H9 (cell line): ENCODE measurements around the gene TMEM235. TPM values are rescaled to one million over a fixed set of nuclear protein-coding genes. Genes with fewer than 3 reads are reported as not detected.
A peak's percentile ranks its signal among the peaks of the same experiment; 100 is the strongest.

Source experiments
- DNase-seq: peaks from one replicate; pipeline ENCODE4 v3.0.0-alpha.2; 2017
- H2AFZ ChIP-seq: one replicate; pipeline ENCODE4 v1.6.1; 2013; ENCODE audit warnings: mild to moderate bottlenecking, low read length, control low read depth, moderate library complexity
- H2AK5ac ChIP-seq: 2 replicates; pipeline ENCODE4 v1.6.1; 2013; ENCODE audit warnings: low read length, control low read depth, mixed read lengths; ENCODE audit not compliant: insufficient read length
- H2BK120ac ChIP-seq: one replicate; pipeline ENCODE4 v1.6.1; 2013; ENCODE audit warnings: low read depth, mild to moderate bottlenecking, low read length, control low read depth, inconsistent platforms; ENCODE audit not compliant: poor library complexity, severe bottlenecking
- H2BK12ac ChIP-seq: 2 replicates; pipeline ENCODE4 v1.6.1; 2013; ENCODE audit warnings: low read length, control low read depth, mixed read lengths, low read depth; ENCODE audit not compliant: insufficient read length
- H2BK15ac ChIP-seq: 2 replicates; pipeline ENCODE4 v1.6.1; 2013; ENCODE audit warnings: low read depth, low read length, control low read depth
- H2BK20ac ChIP-seq: one replicate; pipeline ENCODE4 v1.6.1; 2013; ENCODE audit warnings: low read depth, mild to moderate bottlenecking, low read length, control low read depth, inconsistent platforms; ENCODE audit not compliant: poor library complexity, severe bottlenecking
- H2BK5ac ChIP-seq: 2 replicates; pipeline ENCODE4 v1.6.1; 2013; ENCODE audit warnings: low read length, control low read depth, mixed read lengths; ENCODE audit not compliant: insufficient read length
- H3K14ac ChIP-seq: 2 replicates; pipeline ENCODE4 v1.6.1; 2013; ENCODE audit warnings: low read length, control low read depth; ENCODE audit not compliant: insufficient read depth
- H3K18ac ChIP-seq: 2 replicates; pipeline ENCODE4 v1.6.1; 2013; ENCODE audit warnings: low read depth, mild to moderate bottlenecking, mixed read lengths, low read length, control low read depth; ENCODE audit not compliant: insufficient read length
- H3K23ac ChIP-seq: 2 replicates; pipeline ENCODE4 v1.6.1; 2013; ENCODE audit warnings: low read length, control low read depth, mixed read lengths, low read depth; ENCODE audit not compliant: insufficient read length
- H3K23me2 ChIP-seq: 2 replicates; pipeline ENCODE4 v1.6.1; 2013; ENCODE audit warnings: low read depth, mild to moderate bottlenecking, mixed read lengths, low read length, control low read depth; ENCODE audit not compliant: insufficient read length, poor library complexity, severe bottlenecking
- H3K27ac ChIP-seq: 2 replicates; pipeline ENCODE4 v1.5.1; 2013; ENCODE audit warnings: low read length, control low read depth, mixed read lengths, low read depth; ENCODE audit not compliant: insufficient read length
- H3K27me3 ChIP-seq: 2 replicates; pipeline ENCODE4 v1.6.1; 2013; ENCODE audit warnings: low read length, control low read depth, inconsistent platforms; ENCODE audit not compliant: insufficient read depth
- H3K4ac ChIP-seq: 2 replicates; pipeline ENCODE4 v1.6.1; 2013; ENCODE audit warnings: low read depth, mild to moderate bottlenecking, control low read depth, inconsistent platforms, low read length, moderate library complexity
- H3K4me1 ChIP-seq: 2 replicates; pipeline ENCODE4 v1.6.1; 2013; ENCODE audit warnings: low read length, control low read depth, inconsistent platforms; ENCODE audit not compliant: insufficient read depth
- H3K4me2 ChIP-seq: 2 replicates; pipeline ENCODE4 v1.6.1; 2013; ENCODE audit warnings: low read length, control low read depth, mixed read lengths; ENCODE audit not compliant: insufficient read length, insufficient read depth
- H3K56ac ChIP-seq: 2 replicates; pipeline ENCODE4 v1.6.1; 2013; ENCODE audit warnings: low read depth, mild to moderate bottlenecking, mixed read lengths, low read length, control low read depth; ENCODE audit not compliant: insufficient read length
- H3K79me1 ChIP-seq: 2 replicates; pipeline ENCODE4 v1.6.1; 2013; ENCODE audit warnings: low read depth, mild to moderate bottlenecking, moderate library complexity, low read length, control low read depth, inconsistent platforms; ENCODE audit not compliant: insufficient read depth, poor library complexity, severe bottlenecking
- H3K79me2 ChIP-seq: 2 replicates; pipeline ENCODE4 v1.6.1; 2013; ENCODE audit warnings: low read length, control low read depth, inconsistent platforms; ENCODE audit not compliant: insufficient read depth
- H3K9ac ChIP-seq: 2 replicates; pipeline ENCODE4 v1.6.1; 2013; ENCODE audit warnings: low read length, control low read depth, mixed read lengths; ENCODE audit not compliant: insufficient read length; ENCODE audit errors: extremely low read depth
- H3K9me3 ChIP-seq: one replicate; pipeline ENCODE4 v1.6.1; 2013; ENCODE audit warnings: low read depth, low read length, inconsistent platforms; ENCODE audit not compliant: control insufficient read depth
- H3T11ph ChIP-seq: one replicate; pipeline ENCODE4 v1.6.1; 2013; ENCODE audit warnings: mild to moderate bottlenecking, low read length, control low read depth, inconsistent platforms
- H4K20me1 ChIP-seq: one replicate; pipeline ENCODE4 v1.6.1; 2013; ENCODE audit not compliant: control insufficient read depth, insufficient read length, insufficient read depth
- H4K5ac ChIP-seq: 2 replicates; pipeline ENCODE4 v1.6.1; 2013; ENCODE audit warnings: low read depth, mild to moderate bottlenecking, mixed read lengths, low read length, control low read depth; ENCODE audit not compliant: insufficient read length
- H4K8ac ChIP-seq: replicated peaks from 2 replicates; pipeline ENCODE4 v1.6.1; 2013; ENCODE audit warnings: low read length, control low read depth, mixed read lengths, low read depth; ENCODE audit not compliant: insufficient read length
- H4K91ac ChIP-seq: 2 replicates; pipeline ENCODE4 v1.6.1; 2013; ENCODE audit warnings: low read depth, mild to moderate bottlenecking, moderate library complexity, mixed read lengths, low read length, control low read depth; ENCODE audit not compliant: insufficient read length
- H3K27ac Mint-ChIP-seq, 3 experiments: 2 replicates in 2 of 3; 3 replicates in 1 of 3; pipeline ENCODE4 v1.8.0; 2020 to 2021; ENCODE audit warnings: mixed read lengths in 3 of 3, mild to moderate bottlenecking in 1 of 3, moderate library complexity in 1 of 3
- H3K27me3 Mint-ChIP-seq: 2 replicates; pipeline ENCODE4 v1.8.0; 2021; ENCODE audit warnings: low read depth, mild to moderate bottlenecking, moderate library complexity, mixed read lengths
- H3K36me3 Mint-ChIP-seq, 3 experiments: 2 replicates in 2 of 3; 3 replicates in 1 of 3; pipeline ENCODE4 v1.8.0; 2020 to 2021; ENCODE audit warnings: low read depth in 3 of 3, mixed read lengths in 3 of 3; ENCODE audit not compliant: insufficient read depth in 1 of 3
- H3K4me1 Mint-ChIP-seq, 2 experiments: 2 replicates each; pipeline ENCODE4 v1.8.0; 2020; ENCODE audit warnings: mixed read lengths in 2 of 2
- H3K4me3 Mint-ChIP-seq, 2 experiments: 2 replicates in 1 of 2; 3 replicates in 1 of 2; pipeline ENCODE4 v1.8.0; 2020 to 2021; ENCODE audit warnings: mild to moderate bottlenecking in 2 of 2, mixed read lengths in 2 of 2, moderate library complexity in 1 of 2
- H3K9me3 Mint-ChIP-seq, 2 experiments: 2 replicates in 1 of 2; 3 replicates in 1 of 2; pipeline ENCODE4 v1.8.0; 2020; ENCODE audit warnings: mild to moderate bottlenecking in 2 of 2, mixed read lengths in 2 of 2, moderate library complexity in 1 of 2
- CTCF ChIP-seq: fragments of 200-600 bp; sonication (generic); conservative IDR thresholded peaks from 3 replicates; pipeline ENCODE4 v1.8.0; 2021; ENCODE audit warnings: antibody characterized with exemption, mild to moderate bottlenecking
- WGBS: extraction: QIAGEN DNeasy Blood & Tissue Kit; methylation state at CpG from one replicate; pipeline ENCODE4 v1.1.7; 2013; ENCODE audit warnings: missing lambda C conversion rate, low lambda C conversion rate, mixed read lengths; ENCODE audit not compliant: insufficient read length; ENCODE audit errors: extremely low coverage; 5-methylcytosine and 5-hydroxymethylcytosine counted together
- total RNA-seq: library from RNA; stranded (reverse); gene quantifications from 2 replicates; pipeline ENCODE4 v1.2.1, GENCODE V29; 2021

The TMEM235 gene
- total RNA-seq, 1 experiment from 2014 or later, result 0.28 TPM

- H3T11ph ChIP-seq, result no peak overlapping the region
- no peaks in the 10 kb centered on the region for H3K36me3 Mint-ChIP-seq
- H3K4me3 Mint-ChIP-seq, result no peak overlapping the region
- no peak overlapping the region for H2AFZ ChIP-seq
- peaks cover 7% of the 10 kb centered on the region for H3K27me3 Mint-ChIP-seq
- no peak overlapping the region for H2BK15ac ChIP-seq
- no peaks in the 10 kb centered on the region for H3K27me3 ChIP-seq
- DNase-seq, result no peak
- no peak overlapping the region for H3K14ac ChIP-seq
- no peak overlapping the region for H3K9ac ChIP-seq
- H4K8ac ChIP-seq, result no peak overlapping the region
- H3K56ac ChIP-seq, result no peak overlapping the region
- no CpG with 5 or more reads among the region's 5 CpGs for WGBS
- no peaks in the 10 kb centered on the region for H3K79me2 ChIP-seq
- peak overlapping the region in 1 of 3 experiments; percentile 59; a peak in 1 of 7 replicates for H3K27ac Mint-ChIP-seq
- no peak overlapping the region for H2BK5ac ChIP-seq
- H2BK20ac ChIP-seq, result no peak overlapping the region
- H2BK120ac ChIP-seq, result no peak overlapping the region
- H3K18ac ChIP-seq, result no peak overlapping the region
- no peak overlapping the region for H2BK12ac ChIP-seq
- no peak overlapping the region for H4K91ac ChIP-seq
- no peak overlapping the region for H3K23ac ChIP-seq
- peaks cover 21 to 35% of the 10 kb centered on the region in 2 experiments for H3K4me1 Mint-ChIP-seq
- H3K9me3 Mint-ChIP-seq, result no peaks in the 10 kb centered on the region; a peak in 1 of 5 replicates
- H2AK5ac ChIP-seq, result no peak overlapping the region
- no peak for TF ChIP-seq CTCF
- H3K79me1 ChIP-seq, result no peaks in the 10 kb centered on the region
- H3K23me2 ChIP-seq, result no peaks in the 10 kb centered on the region
- H3K4me1 ChIP-seq, result no peaks in the 10 kb centered on the region; the same call in 1 of the 2 replicates
- no peak overlapping the region for H3K27ac ChIP-seq
- no peaks in the 10 kb centered on the region for H3K9me3 ChIP-seq
- H3K4ac ChIP-seq, result no peak overlapping the region
- H3K4me2 ChIP-seq, result no peak overlapping the region
- H4K20me1 ChIP-seq, result no peaks in the 10 kb centered on the region
- H4K5ac ChIP-seq, result no peak overlapping the region
Observed at GRCh38 chr17:78279360-78279990, 48.0 kb downstream of the TMEM235 start.
